VCaP (cell line): Measurements from ENCODE around the gene ACSM3.

ENCODE experiments used
- H3K27ac ChIP-seq: fragments of 450-650 bp; 2 replicates; pipeline ENCODE4 v1.5.1; 2017
- TF ChIP-seq, protein P1 (sequence below): fragments of 450-650 bp; conservative IDR thresholded peaks from 2 replicates; pipeline ENCODE4 v1.5.1; 2017; ENCODE audit warnings: mild to moderate bottlenecking, moderate library complexity

The ACSM3 gene

DNA sequence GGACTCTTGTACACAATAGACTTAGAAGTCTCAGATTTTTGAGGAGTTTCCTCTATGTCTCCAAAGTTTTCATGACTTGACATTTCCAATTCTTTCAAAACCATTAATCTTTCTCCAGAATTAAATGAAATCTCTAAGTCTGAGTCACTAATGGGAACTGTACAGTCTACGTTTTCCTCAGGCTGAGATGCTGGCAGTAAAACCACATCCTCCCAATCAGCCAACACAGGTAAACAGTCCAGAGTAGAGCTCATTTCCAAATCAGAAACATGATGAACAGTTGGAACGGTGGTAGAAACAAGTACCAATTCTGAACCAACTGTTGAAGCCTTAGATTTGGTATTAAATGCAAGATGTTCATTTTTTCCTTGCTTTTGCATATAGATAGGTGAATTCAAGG lies 34.5 kb downstream of the ACSM3 start:
- H3K27ac ChIP-seq, result no peak overlapping the region
- TF ChIP-seq, protein P1, sequence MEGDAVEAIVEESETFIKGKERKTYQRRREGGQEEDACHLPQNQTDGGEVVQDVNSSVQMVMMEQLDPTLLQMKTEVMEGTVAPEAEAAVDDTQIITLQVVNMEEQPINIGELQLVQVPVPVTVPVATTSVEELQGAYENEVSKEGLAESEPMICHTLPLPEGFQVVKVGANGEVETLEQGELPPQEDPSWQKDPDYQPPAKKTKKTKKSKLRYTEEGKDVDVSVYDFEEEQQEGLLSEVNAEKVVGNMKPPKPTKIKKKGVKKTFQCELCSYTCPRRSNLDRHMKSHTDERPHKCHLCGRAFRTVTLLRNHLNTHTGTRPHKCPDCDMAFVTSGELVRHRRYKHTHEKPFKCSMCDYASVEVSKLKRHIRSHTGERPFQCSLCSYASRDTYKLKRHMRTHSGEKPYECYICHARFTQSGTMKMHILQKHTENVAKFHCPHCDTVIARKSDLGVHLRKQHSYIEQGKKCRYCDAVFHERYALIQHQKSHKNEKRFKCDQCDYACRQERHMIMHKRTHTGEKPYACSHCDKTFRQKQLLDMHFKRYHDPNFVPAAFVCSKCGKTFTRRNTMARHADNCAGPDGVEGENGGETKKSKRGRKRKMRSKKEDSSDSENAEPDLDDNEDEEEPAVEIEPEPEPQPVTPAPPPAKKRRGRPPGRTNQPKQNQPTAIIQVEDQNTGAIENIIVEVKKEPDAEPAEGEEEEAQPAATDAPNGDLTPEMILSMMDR, result no peak

DNA sequence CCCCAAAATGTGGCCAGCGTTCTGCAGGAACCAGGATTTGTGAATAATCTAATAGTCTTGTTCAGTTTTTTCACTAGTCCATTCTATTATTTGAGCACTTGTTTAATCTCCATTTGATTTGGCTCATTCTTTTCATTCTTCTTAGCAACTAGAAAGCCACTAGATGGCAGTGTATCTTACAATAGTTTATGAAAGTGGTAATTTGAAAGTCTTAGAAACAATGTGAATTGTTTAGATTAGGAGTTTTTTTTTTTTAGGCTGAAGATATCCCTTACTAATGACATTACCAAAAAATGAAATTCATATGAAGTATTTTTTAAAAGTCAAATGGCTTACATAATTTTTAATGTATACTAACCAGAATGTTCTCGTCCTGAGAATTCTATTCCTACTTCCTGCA lies 35.8 kb downstream of the ACSM3 start:
- TF ChIP-seq, protein P1, result peak; percentile 59
- H3K27ac ChIP-seq, result no peak overlapping the region

DNA sequence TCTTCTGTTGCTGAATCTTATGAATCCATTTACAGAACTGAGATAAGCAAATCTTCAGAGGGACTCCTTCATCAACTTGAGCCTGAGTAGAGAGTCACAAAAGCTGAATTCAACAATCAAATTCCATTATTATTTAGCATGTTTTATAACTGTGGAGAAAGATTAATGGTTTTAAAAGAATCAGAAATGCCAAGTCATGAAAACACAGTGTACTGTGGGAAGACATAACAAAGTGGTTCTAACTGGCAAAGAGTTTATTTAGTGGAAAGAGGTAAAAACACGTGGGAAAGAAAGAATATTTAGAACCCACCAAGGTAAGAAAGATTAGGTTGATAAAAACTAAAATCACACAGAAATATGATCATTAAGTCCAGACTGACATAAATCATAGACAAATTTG lies 37.5 kb downstream of the ACSM3 start:
- H3K27ac ChIP-seq, result no peak overlapping the region
- TF ChIP-seq, protein P1, result no peak

DNA sequence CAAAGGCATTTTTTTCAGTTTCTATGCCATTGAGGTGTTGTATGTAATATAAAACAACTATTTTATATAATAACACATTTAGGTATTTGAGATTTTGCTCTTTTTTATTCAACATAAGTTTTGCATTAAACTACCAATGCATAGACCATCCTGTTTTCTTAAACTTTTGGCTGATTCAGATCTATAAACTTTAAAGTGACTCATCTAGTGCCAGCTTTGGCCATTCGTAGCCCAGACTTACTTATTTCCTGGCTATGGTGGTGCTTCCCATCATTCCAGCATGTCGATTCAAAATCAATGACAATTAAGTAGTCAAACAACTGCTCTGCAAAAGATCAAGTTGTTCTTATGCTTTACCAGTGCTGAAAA lies 39.4 kb downstream of the ACSM3 start:
- TF ChIP-seq, protein P1, result no peak
- H3K27ac ChIP-seq, result no peak overlapping the region

- H3K27ac ChIP-seq, result no peak overlapping the region
- TF ChIP-seq, protein P1, result no peak
Observed at GRCh38 chr16:20803561-20804214, 39.9 kb downstream of the ACSM3 start.

DNA sequence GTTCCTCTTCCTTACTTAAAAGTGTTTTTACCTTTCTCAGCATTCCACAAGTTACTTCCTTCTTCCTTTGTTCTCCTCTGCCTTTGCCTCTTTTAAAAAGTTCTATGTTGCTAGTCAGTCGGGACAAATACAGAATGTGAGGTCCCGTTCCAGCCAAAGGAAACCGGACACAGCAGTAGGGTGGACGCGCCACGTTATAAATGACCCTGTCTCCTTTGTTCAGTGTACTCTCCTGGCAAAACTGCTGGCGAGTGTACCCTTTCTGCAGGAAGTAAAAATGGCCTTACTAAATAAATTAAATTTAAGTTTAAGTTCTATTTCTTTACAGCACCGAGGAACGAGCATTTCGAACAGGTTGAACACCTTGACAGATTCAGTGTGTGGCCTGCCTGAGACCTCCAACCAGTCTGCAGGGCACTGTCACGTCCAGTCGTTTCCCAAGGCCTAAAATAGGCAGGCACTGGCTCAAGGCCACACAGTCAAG lies 41.9 kb downstream of the ACSM3 start:
- peak overlapping the region; percentile 79 for H3K27ac ChIP-seq

- H3K27ac ChIP-seq, result peak within 1 kb of the TSS; percentile 79
- TF ChIP-seq, protein P1, result peak; percentile 44
Observed at GRCh38 chr16:20806168-20807050, 42.6 kb downstream of the ACSM3 start, which contains the start of the genes ERI2 and REXO5. ERI2 (minus strand) TSS chr16:20806472; CDS start chr16:20806430, 42 bp downstream. REXO5 (plus strand) TSS chr16:20806527; CDS start chr16:20806954, 427 bp downstream.
